ENCODE measurements around the gene RBP3. TPM values are rescaled to one million over a fixed set of nuclear protein-coding genes. Genes with fewer than 3 reads are reported as not detected.

The RBP3 gene
- total and polyA plus RNA-seq, 3 donors from 2014 or later, result 0.09 to 0.25 TPM; not detected in 1

GRCh38 chr10:47371629-47372485 is 23.7 kb downstream of the RBP3 start:
- no peak overlapping the region for H3K27ac ChIP-seq
- TF ChIP-seq POLR2A (IDR thresholded peaks at IDR 0.05) (no peak), CTCF (IDR thresholded peaks at IDR 0.05) (no peak)
- no peaks in the 10 kb centered on the region for H3K36me3 ChIP-seq (ENCODE audit: low read depth, missing control alignments)
- no peaks in the 10 kb centered on the region for H3K4me1 ChIP-seq
- H3K4me3 ChIP-seq, result no peak overlapping the region
- H3K9me3 ChIP-seq, result no peaks in the 10 kb centered on the region
- WGBS, 2 donors, result 77 to 85% methylated on average over 7 of the region's 7 CpGs
- H3K27me3 ChIP-seq, result no peaks in the 10 kb centered on the region
- intact Hi-C loops (cut with DNase I; ENCODE audit: low total_unique reads), result no loop called here
- DNase-seq, result no peak

GRCh38 chr10:47372726-47373125 is 24.6 kb downstream of the RBP3 start:
- no peak overlapping the region for H3K4me3 ChIP-seq
- DNase-seq, result peak; percentile 3
- H3K27me3 ChIP-seq, result no peaks in the 10 kb centered on the region
- H3K9me3 ChIP-seq, result no peaks in the 10 kb centered on the region
- no peaks in the 10 kb centered on the region for H3K4me1 ChIP-seq
- H3K36me3 ChIP-seq (ENCODE audit: low read depth, missing control alignments), result no peaks in the 10 kb centered on the region
- WGBS, 2 donors, result 89 to 93% methylated on average over 4 to 6 of the region's 6 CpGs
- H3K27ac ChIP-seq, result no peak overlapping the region
- TF ChIP-seq CTCF (IDR thresholded peaks at IDR 0.05) (no peak), POLR2A (IDR thresholded peaks at IDR 0.05) (no peak)
- intact Hi-C loops (cut with DNase I; ENCODE audit: low total_unique reads), result no loop called here

GRCh38 chr10:47374611-47375536 is 26.7 kb downstream of the RBP3 start:
- no peak for TF ChIP-seq POLR2A (IDR thresholded peaks at IDR 0.05)
- TF ChIP-seq CTCF (IDR thresholded peaks at IDR 0.05), result no peak
- no peak for DNase-seq

GRCh38 chr10:47376522-47377220 is 28.5 kb downstream of the RBP3 start:
- 78 to 80% methylated on average over 10 of the region's 10 CpGs for WGBS, 2 donors
- H3K4me1 ChIP-seq, result no peaks in the 10 kb centered on the region
- TF ChIP-seq POLR2A (IDR thresholded peaks at IDR 0.05) (no peak), CTCF (IDR thresholded peaks at IDR 0.05) (no peak)
- no peaks in the 10 kb centered on the region for H3K36me3 ChIP-seq (ENCODE audit: low read depth, missing control alignments)
- DNase-seq, result no peak
- H3K9me3 ChIP-seq, result no peaks in the 10 kb centered on the region
- intact Hi-C loops (cut with DNase I; ENCODE audit: low total_unique reads), result no loop called here
- no peaks in the 10 kb centered on the region for H3K27me3 ChIP-seq
- no peak overlapping the region for H3K4me3 ChIP-seq
- H3K27ac ChIP-seq, result no peak overlapping the region

More at GRCh38 chr10:47374611-47375536, 26.7 kb downstream of the RBP3 start:
- 65 to 71% methylated on average over 12 of the region's 12 CpGs for WGBS, 2 donors
- no peaks in the 10 kb centered on the region for H3K27me3 ChIP-seq
- no peak overlapping the region for H3K27ac ChIP-seq
- H3K36me3 ChIP-seq (ENCODE audit: low read depth, missing control alignments), result no peaks in the 10 kb centered on the region
- no peaks in the 10 kb centered on the region for H3K4me1 ChIP-seq
- H3K4me3 ChIP-seq, result no peak overlapping the region
- no peaks in the 10 kb centered on the region for H3K9me3 ChIP-seq
- intact Hi-C loops (cut with DNase I; ENCODE audit: low total_unique reads), result no loop called here
